KMS-11 (cell line): ENCODE results near the gene MRPL22.

Experiments
- H2AFZ ChIP-seq: fragments of 200-600 bp; sonication (generic); 2 replicates; pipeline ENCODE4 v1.6.1; 2016; ENCODE audit warnings: antibody characterized with exemption, mixed run types, low read depth
- H3K27ac ChIP-seq: fragments of 200-600 bp; sonication (generic); 2 replicates; pipeline ENCODE4 v1.6.1; 2016; ENCODE audit warnings: mild to moderate bottlenecking, mixed run types
- H3K27me3 ChIP-seq: fragments of 200-600 bp; sonication (generic); 2 replicates; pipeline ENCODE4 v1.6.1; 2017; ENCODE audit warnings: mild to moderate bottlenecking, low read depth, mixed run types, moderate library complexity; ENCODE audit not compliant: insufficient read depth
- H3K36me3 ChIP-seq: fragments of 200-600 bp; sonication (generic); 2 replicates; pipeline ENCODE4 v1.6.1; 2017; ENCODE audit warnings: mild to moderate bottlenecking, mixed run types; ENCODE audit not compliant: insufficient read depth
- H3K4me1 ChIP-seq: fragments of 200-600 bp; sonication (generic); 2 replicates; pipeline ENCODE4 v1.6.1; 2016; ENCODE audit warnings: mild to moderate bottlenecking, low read depth, mixed run types; ENCODE audit not compliant: poor library complexity, severe bottlenecking
- H3K4me2 ChIP-seq: fragments of 200-600 bp; sonication (generic); 2 replicates; pipeline ENCODE4 v1.7.0; 2016; ENCODE audit warnings: mild to moderate bottlenecking, mixed run types
- H3K4me3 ChIP-seq: fragments of 200-600 bp; sonication (generic); IDR thresholded peaks from 2 replicates; pipeline ENCODE4 v1.6.1; 2017; ENCODE audit warnings: low read depth, low read length, mixed read lengths; ENCODE audit not compliant: insufficient read depth
- H3K79me2 ChIP-seq: fragments of 200-600 bp; sonication (generic); 2 replicates; pipeline ENCODE4 v1.6.1; 2016; ENCODE audit warnings: low read depth, mixed run types; ENCODE audit not compliant: insufficient read depth
- H3K9ac ChIP-seq: fragments of 200-600 bp; sonication (generic); 2 replicates; pipeline ENCODE4 v1.6.1; 2016; ENCODE audit warnings: mild to moderate bottlenecking, mixed run types
- H4K20me1 ChIP-seq: fragments of 200-600 bp; sonication (generic); 2 replicates; pipeline ENCODE4 v1.6.1; 2016; ENCODE audit warnings: mild to moderate bottlenecking, mixed run types; ENCODE audit not compliant: insufficient read depth
- CTCF ChIP-seq: fragments of 200-600 bp; sonication (generic); conservative IDR thresholded peaks from 2 replicates; pipeline ENCODE4 v1.6.1; 2017; ENCODE audit warnings: low read depth, mild to moderate bottlenecking, antibody characterized with exemption, low read length, moderate library complexity, mixed read lengths

MRPL22 gene

GRCh38 chr5:154984946-154985516 lies 44.2 kb downstream of the MRPL22 start:
- Histone ChIP-seq H3K27me3 (no peaks in the 10 kb centered on the region), H3K27ac (no peak overlapping the region), H3K4me1 (no peaks in the 10 kb centered on the region), H3K36me3 (no peaks in the 10 kb centered on the region), H4K20me1 (no peaks in the 10 kb centered on the region), H3K9ac (no peak overlapping the region), H3K79me2 (no peaks in the 10 kb centered on the region), H2AFZ (no peak overlapping the region), H3K4me3 (no peak overlapping the region), H3K4me2 (no peak overlapping the region)
- TF ChIP-seq CTCF, result no peak

GRCh38 chr5:154986151-154986550 lies 45.3 kb downstream of the MRPL22 start:
- Histone ChIP-seq H3K9ac (no peak overlapping the region), H3K4me3 (no peak overlapping the region), H4K20me1 (no peaks in the 10 kb centered on the region), H3K27ac (no peak overlapping the region), H2AFZ (no peak overlapping the region), H3K4me2 (no peak overlapping the region), H3K27me3 (no peaks in the 10 kb centered on the region), H3K4me1 (no peaks in the 10 kb centered on the region), H3K79me2 (no peaks in the 10 kb centered on the region), H3K36me3 (no peaks in the 10 kb centered on the region)
- no peak for TF ChIP-seq CTCF

DNA sequence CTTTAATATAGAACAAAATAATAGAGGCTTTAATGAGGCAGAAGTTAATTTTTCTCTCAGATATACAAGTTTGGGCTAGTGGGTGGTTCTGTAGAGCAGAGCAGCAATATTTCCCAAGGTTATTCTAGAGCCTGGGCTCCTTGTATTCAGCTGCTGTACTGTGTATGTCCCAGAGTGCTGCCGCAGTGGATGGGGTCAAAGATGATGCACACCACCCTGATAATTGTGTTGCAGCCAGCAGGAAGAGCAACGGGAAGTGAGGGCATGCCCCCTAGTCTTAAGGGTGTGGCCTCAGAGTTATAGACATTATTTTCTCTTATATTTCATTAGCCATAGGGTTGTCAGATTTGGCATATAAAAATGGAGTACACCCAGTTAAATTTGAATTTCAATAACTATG lies 48.8 kb downstream of the MRPL22 start:
- H3K27ac ChIP-seq, result no peak overlapping the region
- H3K4me1 ChIP-seq, result no peaks in the 10 kb centered on the region
- no peak overlapping the region for H2AFZ ChIP-seq
- TF ChIP-seq CTCF, result no peak
- no peak overlapping the region for H3K4me2 ChIP-seq
- H3K36me3 ChIP-seq, result no peaks in the 10 kb centered on the region
- H3K4me3 ChIP-seq, result no peak overlapping the region
- H3K9ac ChIP-seq, result no peak overlapping the region
- H3K27me3 ChIP-seq, result no peaks in the 10 kb centered on the region
- no peaks in the 10 kb centered on the region for H3K79me2 ChIP-seq
- H4K20me1 ChIP-seq, result no peaks in the 10 kb centered on the region

GRCh38 chr5:154993461-154993860 lies 52.6 kb downstream of the MRPL22 start:
- Histone ChIP-seq H3K4me1 (no peaks in the 10 kb centered on the region), H2AFZ (no peak overlapping the region), H3K27ac (no peak overlapping the region), H3K4me2 (no peak overlapping the region), H3K9ac (no peak overlapping the region), H4K20me1 (no peaks in the 10 kb centered on the region), H3K36me3 (no peaks in the 10 kb centered on the region), H3K79me2 (no peaks in the 10 kb centered on the region), H3K4me3 (no peak overlapping the region), H3K27me3 (no peaks in the 10 kb centered on the region)
- TF ChIP-seq CTCF, result no peak
